ENCODE data around the gene MYL6B. TPM values are rescaled to one million over a fixed set of nuclear protein-coding genes. Genes with fewer than 3 reads are reported as not detected.

MYL6B gene
- total and polyA plus RNA-seq, 2 experiments from 2014 or later: 96.9 to 164 TPM

- Histone ChIP-seq H3K27ac (ENCODE audit: low read depth) (no peak overlapping the region), H3K4me3 (no peak overlapping the region), H3K4me2 (no peak overlapping the region), H3K9me2 (ENCODE audit: insufficient read depth) (no peaks in the 10 kb centered on the region), H3K27me3 (ENCODE audit: insufficient read depth) (no peaks in the 10 kb centered on the region), H3F3A (replicated peaks; ENCODE audit: low read depth) (peaks cover 3% of the 10 kb centered on the region; the same call in 1 of the 2 replicates), H4K20me1 (replicated peaks; ENCODE audit: insufficient read depth) (peaks cover 2% of the 10 kb centered on the region), H3K79me2 (replicated peaks; ENCODE audit: insufficient read depth) (0 out of 2 replicates have a peak, but pooled peaks cover 4% of the 10 kb centered on the region), H2AFZ (no peak overlapping the region), H3K36me3 (ENCODE audit: insufficient read depth) (peaks cover 82% of the 10 kb centered on the region), H3K4me1 (ENCODE audit: insufficient read depth) (no peaks in the 10 kb centered on the region)
- H3K27ac Mint-ChIP-seq: no peak overlapping the region
- TF ChIP-seq, protein P1, sequence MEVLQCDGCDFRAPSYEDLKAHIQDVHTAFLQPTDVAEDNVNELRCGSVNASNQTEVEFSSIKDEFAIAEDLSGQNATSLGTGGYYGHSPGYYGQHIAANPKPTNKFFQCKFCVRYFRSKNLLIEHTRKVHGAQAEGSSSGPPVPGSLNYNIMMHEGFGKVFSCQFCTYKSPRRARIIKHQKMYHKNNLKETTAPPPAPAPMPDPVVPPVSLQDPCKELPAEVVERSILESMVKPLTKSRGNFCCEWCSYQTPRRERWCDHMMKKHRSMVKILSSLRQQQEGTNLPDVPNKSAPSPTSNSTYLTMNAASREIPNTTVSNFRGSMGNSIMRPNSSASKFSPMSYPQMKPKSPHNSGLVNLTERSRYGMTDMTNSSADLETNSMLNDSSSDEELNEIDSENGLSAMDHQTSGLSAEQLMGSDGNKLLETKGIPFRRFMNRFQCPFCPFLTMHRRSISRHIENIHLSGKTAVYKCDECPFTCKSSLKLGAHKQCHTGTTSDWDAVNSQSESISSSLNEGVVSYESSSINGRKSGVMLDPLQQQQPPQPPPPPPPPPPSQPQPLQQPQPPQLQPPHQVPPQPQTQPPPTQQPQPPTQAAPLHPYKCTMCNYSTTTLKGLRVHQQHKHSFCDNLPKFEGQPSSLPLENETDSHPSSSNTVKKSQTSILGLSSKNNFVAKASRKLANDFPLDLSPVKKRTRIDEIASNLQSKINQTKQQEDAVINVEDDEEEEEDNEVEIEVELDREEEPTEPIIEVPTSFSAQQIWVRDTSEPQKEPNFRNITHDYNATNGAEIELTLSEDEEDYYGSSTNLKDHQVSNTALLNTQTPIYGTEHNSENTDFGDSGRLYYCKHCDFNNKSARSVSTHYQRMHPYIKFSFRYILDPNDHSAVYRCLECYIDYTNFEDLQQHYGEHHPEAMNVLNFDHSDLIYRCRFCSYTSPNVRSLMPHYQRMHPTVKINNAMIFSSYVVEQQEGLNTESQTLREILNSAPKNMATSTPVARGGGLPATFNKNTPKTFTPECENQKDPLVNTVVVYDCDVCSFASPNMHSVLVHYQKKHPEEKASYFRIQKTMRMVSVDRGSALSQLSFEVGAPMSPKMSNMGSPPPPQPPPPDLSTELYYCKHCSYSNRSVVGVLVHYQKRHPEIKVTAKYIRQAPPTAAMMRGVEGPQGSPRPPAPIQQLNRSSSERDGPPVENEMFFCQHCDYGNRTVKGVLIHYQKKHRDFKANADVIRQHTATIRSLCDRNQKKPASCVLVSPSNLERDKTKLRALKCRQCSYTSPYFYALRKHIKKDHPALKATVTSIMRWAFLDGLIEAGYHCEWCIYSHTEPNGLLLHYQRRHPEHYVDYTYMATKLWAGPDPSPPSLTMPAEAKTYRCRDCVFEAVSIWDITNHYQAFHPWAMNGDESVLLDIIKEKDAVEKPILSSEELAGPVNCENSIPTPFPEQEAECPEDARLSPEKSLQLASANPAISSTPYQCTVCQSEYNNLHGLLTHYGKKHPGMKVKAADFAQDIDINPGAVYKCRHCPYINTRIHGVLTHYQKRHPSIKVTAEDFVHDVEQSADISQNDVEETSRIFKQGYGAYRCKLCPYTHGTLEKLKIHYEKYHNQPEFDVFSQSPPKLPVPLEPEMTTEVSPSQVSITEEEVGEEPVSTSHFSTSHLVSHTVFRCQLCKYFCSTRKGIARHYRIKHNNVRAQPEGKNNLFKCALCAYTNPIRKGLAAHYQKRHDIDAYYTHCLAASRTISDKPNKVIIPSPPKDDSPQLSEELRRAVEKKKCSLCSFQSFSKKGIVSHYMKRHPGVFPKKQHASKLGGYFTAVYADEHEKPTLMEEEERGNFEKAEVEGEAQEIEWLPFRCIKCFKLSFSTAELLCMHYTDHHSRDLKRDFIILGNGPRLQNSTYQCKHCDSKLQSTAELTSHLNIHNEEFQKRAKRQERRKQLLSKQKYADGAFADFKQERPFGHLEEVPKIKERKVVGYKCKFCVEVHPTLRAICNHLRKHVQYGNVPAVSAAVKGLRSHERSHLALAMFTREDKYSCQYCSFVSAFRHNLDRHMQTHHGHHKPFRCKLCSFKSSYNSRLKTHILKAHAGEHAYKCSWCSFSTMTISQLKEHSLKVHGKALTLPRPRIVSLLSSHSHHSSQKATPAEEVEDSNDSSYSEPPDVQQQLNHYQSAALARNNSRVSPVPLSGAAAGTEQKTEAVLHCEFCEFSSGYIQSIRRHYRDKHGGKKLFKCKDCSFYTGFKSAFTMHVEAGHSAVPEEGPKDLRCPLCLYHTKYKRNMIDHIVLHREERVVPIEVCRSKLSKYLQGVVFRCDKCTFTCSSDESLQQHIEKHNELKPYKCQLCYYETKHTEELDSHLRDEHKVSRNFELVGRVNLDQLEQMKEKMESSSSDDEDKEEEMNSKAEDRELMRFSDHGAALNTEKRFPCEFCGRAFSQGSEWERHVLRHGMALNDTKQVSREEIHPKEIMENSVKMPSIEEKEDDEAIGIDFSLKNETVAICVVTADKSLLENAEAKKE (CRISPR knock-in tag; IDR thresholded peaks at IDR 0.05): no peak
- TF ChIP-seq CTCF (conservative IDR thresholded peaks at IDR 0.05; ENCODE audit: low read depth in 2 of 2) (no peak), JUNB (IDR thresholded peaks at IDR 0.05; ENCODE audit: unreplicated experiment) (no peak), EZH2 (IDR thresholded peaks at IDR 0.05; ENCODE audit: low read depth, unreplicated experiment) (no peak), CREB1 (CRISPR knock-in tag; IDR thresholded peaks at IDR 0.05; ENCODE audit: low read depth) (no peak), ZNF331 (CRISPR knock-in tag; IDR thresholded peaks at IDR 0.05; ENCODE audit: low read depth) (no peak), ZNF114 (CRISPR knock-in tag; IDR thresholded peaks at IDR 0.05) (no peak), EZH2phosphoT487 (IDR thresholded peaks at IDR 0.05; ENCODE audit: unreplicated experiment) (no peak), NANOG (IDR thresholded peaks at IDR 0.05; ENCODE audit: borderline replicate concordance) (no peak), STAT1 (IDR thresholded peaks at IDR 0.05; ENCODE audit: unreplicated experiment) (no peak), ETS1 (IDR thresholded peaks at IDR 0.05) (no peak), REST (IDR thresholded peaks at IDR 0.05; ENCODE audit: unreplicated experiment) (no peak), POLR2AphosphoS5 (IDR thresholded peaks at IDR 0.05; ENCODE audit: low read depth) (no peak)
- H3K4me3 Mint-ChIP-seq: no peak overlapping the region
- no peaks in the 10 kb centered on the region for H3K4me1 Mint-ChIP-seq
- H3K9me3 Mint-ChIP-seq: no peaks in the 10 kb centered on the region
- peaks cover 93% of the 10 kb centered on the region for H3K36me3 Mint-ChIP-seq (ENCODE audit: low read depth)
- no peaks in the 10 kb centered on the region for H3K27me3 Mint-ChIP-seq (ENCODE audit: insufficient read depth, low read depth, poor library complexity)
- ATAC-seq (no peak), DNase-seq (ENCODE audit: low spot score) (no peak)
Observed at GRCh38 chr12:56178347-56178746, 26.0 kb downstream of the MYL6B start.

Measured in GM23338 (cell line).